Body of pancreas (tissue), 4 donors: Measurements from ENCODE around the gene MRPL4.
"Not testable (repeated sequence)": the region's sequence is repeated elsewhere in the genome, so short reads cannot be mapped to it uniquely, and the experiment has no call there.

ENCODE experiments used
- POLR2A ChIP-seq, 3 donors: fragments of 450-650 bp; IDR thresholded peaks; one replicate each; pipeline ENCODE4 v1.6.1; 2016; ENCODE audit warnings: antibody characterized with exemption in 3 of 3, mild to moderate bottlenecking in 2 of 3
- TF ChIP-seq, protein P1 (sequence below), 7 experiments: fragments of 450-650 bp in 4 of 7; fragments of 200-600 bp in 3 of 7; sonication (generic) in 3 of 7; IDR thresholded peaks; one replicate each; pipeline ENCODE4 v1.5.1; 2016 to 2019; ENCODE audit warnings: antibody characterized with exemption in 7 of 7

GRCh38 chr19:10235409-10235808, 16.6 kb upstream of the MRPL4 start:
- TF ChIP-seq, protein P1, sequence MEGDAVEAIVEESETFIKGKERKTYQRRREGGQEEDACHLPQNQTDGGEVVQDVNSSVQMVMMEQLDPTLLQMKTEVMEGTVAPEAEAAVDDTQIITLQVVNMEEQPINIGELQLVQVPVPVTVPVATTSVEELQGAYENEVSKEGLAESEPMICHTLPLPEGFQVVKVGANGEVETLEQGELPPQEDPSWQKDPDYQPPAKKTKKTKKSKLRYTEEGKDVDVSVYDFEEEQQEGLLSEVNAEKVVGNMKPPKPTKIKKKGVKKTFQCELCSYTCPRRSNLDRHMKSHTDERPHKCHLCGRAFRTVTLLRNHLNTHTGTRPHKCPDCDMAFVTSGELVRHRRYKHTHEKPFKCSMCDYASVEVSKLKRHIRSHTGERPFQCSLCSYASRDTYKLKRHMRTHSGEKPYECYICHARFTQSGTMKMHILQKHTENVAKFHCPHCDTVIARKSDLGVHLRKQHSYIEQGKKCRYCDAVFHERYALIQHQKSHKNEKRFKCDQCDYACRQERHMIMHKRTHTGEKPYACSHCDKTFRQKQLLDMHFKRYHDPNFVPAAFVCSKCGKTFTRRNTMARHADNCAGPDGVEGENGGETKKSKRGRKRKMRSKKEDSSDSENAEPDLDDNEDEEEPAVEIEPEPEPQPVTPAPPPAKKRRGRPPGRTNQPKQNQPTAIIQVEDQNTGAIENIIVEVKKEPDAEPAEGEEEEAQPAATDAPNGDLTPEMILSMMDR (IDR thresholded peaks at IDR 0.05), result not testable (repeated sequence)
- TF ChIP-seq POLR2A (IDR thresholded peaks at IDR 0.05), result not testable (repeated sequence)
